Osteoblast (primary cell): ENCODE data around the gene FAM222B. TPM values are rescaled to one million over a fixed set of nuclear protein-coding genes. Genes with fewer than 3 reads are reported as not detected.
"Not testable (repeated sequence)": the region's sequence is repeated elsewhere in the genome, so short reads cannot be mapped to it uniquely, and the experiment has no call there.

ENCODE experiments used
- DNase-seq: peaks from one replicate; pipeline ENCODE4 v3.0.0; 2011; ENCODE audit warnings: low spot score, mixed read lengths; ENCODE audit not compliant: insufficient read length; ENCODE audit errors: missing footprints
- H2AFZ ChIP-seq: 2 replicates; pipeline ENCODE4 v1.6.0; 2011; ENCODE audit warnings: mild to moderate bottlenecking, low read length
- H3K27ac ChIP-seq: 2 replicates; pipeline ENCODE4 v1.5.1; 2011; ENCODE audit warnings: mild to moderate bottlenecking, low read depth, low read length, moderate library complexity
- H3K27me3 ChIP-seq: 2 replicates; pipeline ENCODE4 v1.6.0; 2012; ENCODE audit warnings: mild to moderate bottlenecking, control low read depth, inconsistent platforms, low read length, moderate library complexity; ENCODE audit not compliant: insufficient read depth
- H3K36me3 ChIP-seq: 2 replicates; pipeline ENCODE4 v1.5.1; 2011; ENCODE audit warnings: mild to moderate bottlenecking, low read length, control low read depth, moderate library complexity; ENCODE audit not compliant: insufficient read depth
- H3K4me1 ChIP-seq: 2 replicates; pipeline ENCODE4 v1.5.1; 2011; ENCODE audit warnings: mild to moderate bottlenecking, low read length, control low read depth, moderate library complexity; ENCODE audit not compliant: insufficient read depth
- H3K4me2 ChIP-seq: 2 replicates; pipeline ENCODE4 v1.6.0; 2011; ENCODE audit warnings: mild to moderate bottlenecking, low read length; ENCODE audit not compliant: insufficient read depth
- H3K4me3 ChIP-seq: fragments of 200-600 bp; sonication (generic); 3 replicates; pipeline ENCODE4 v1.5.1; 2012; ENCODE audit warnings: mild to moderate bottlenecking, low read length, inconsistent platforms; ENCODE audit not compliant: insufficient read depth
- H3K79me2 ChIP-seq: 2 replicates; pipeline ENCODE4 v1.6.0; 2012; ENCODE audit warnings: mild to moderate bottlenecking, low read length, control low read depth, inconsistent platforms; ENCODE audit not compliant: insufficient read depth
- H3K9me3 ChIP-seq: 2 replicates; pipeline ENCODE4 v1.5.1; 2011; ENCODE audit warnings: low read depth, low read length, control low read depth
- H4K20me1 ChIP-seq: 2 replicates; pipeline ENCODE4 v1.6.0; 2012; ENCODE audit warnings: mild to moderate bottlenecking, low read length, control low read depth; ENCODE audit not compliant: insufficient read depth
- CTCF ChIP-seq: IDR thresholded peaks from 2 replicates; pipeline ENCODE4 v1.5.1; 2011; ENCODE audit warnings: mild to moderate bottlenecking, low read depth, low read length, moderate library complexity; ENCODE audit errors: extremely low read depth
- total RNA-seq: library from RNA; depleted of rRNA; stranded (reverse); fragments of >200 nt; gene quantifications from 2 replicates; pipeline ENCODE4 v1.2.3, GENCODE V29; 2012

FAM222B gene
- total RNA-seq, 1 donor = 5.1 TPM

DNA sequence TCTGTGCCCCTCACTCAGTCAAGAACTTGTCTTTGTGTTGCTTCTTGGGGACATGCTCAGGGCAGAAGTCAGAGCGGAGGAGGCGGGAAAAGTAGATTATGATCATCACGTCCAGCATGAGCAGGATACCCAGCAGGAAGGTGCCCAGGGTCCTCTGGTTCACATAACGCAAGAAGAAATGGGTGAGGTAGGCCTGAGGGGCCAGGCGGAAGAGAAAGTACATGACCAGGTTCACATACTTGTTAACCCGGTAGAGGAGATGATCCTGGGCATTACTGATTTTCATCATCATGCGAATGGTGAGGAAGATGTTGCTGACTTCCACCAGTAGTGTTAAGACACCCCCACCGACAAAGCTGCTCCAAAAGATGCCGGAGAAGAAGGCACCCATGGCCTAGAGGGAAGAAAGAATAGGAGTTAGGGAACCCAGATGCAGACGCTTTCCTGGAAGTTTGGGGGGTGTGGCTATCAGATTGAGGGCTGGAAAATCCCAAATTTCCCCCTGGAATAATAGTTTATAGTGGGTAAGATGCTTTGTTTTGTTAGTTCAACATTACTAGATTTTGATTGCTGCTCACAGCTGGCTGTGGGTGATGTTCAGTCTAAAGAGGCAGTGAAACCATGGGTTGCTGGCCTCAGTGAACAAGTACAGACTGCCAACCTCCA, 118.0 kb downstream of the FAM222B start:
- peak overlapping the region; percentile 78 for H3K4me3 ChIP-seq
- peak; percentile 18 for DNase-seq
- peaks cover 35% of the 10 kb centered on the region for H3K79me2 ChIP-seq
- no peaks in the 10 kb centered on the region for H3K9me3 ChIP-seq
- H2AFZ ChIP-seq = no peak overlapping the region
- peak overlapping the region; percentile 14 for H3K27ac ChIP-seq
- H4K20me1 ChIP-seq = peaks cover 40% of the 10 kb centered on the region
- H3K36me3 ChIP-seq = peaks cover 44% of the 10 kb centered on the region
- TF ChIP-seq CTCF = no peak
- H3K4me1 ChIP-seq = peaks cover 44% of the 10 kb centered on the region
- no peaks in the 10 kb centered on the region for H3K27me3 ChIP-seq
- H3K4me2 ChIP-seq = peak overlapping the region; percentile 60

- H3K27me3 ChIP-seq, H3K4me3 ChIP-seq, H3K9me3 ChIP-seq, H2AFZ ChIP-seq, DNase-seq: not testable (repeated sequence)
- Histone ChIP-seq H3K79me2 (peaks cover 35% of the 10 kb centered on the region), H3K36me3 (peaks cover 44% of the 10 kb centered on the region), H3K4me1 (peaks cover 45% of the 10 kb centered on the region), H4K20me1 (peaks cover 40% of the 10 kb centered on the region), H3K4me2 (peak overlapping the region; percentile 60), H3K27ac (peak overlapping the region; percentile 14)
Observed at GRCh38 chr17:28723836-28724499, 118.6 kb downstream of the FAM222B start.

GRCh38 chr17:28723159-28723835, 119.3 kb downstream of the FAM222B start:
- H3K9me3 ChIP-seq = no peaks in the 10 kb centered on the region
- peaks cover 40% of the 10 kb centered on the region for H4K20me1 ChIP-seq
- H2AFZ ChIP-seq = no peak overlapping the region
- DNase-seq = peak; percentile 47
- TF ChIP-seq CTCF = no peak
- no peak overlapping the region for H3K27ac ChIP-seq
- peaks cover 50% of the 10 kb centered on the region for H3K4me1 ChIP-seq
- no peak overlapping the region for H3K4me3 ChIP-seq
- peaks cover 35% of the 10 kb centered on the region for H3K79me2 ChIP-seq
- H3K36me3 ChIP-seq = peaks cover 44% of the 10 kb centered on the region
- H3K4me2 ChIP-seq = peak overlapping the region; percentile 87
- H3K27me3 ChIP-seq = no peaks in the 10 kb centered on the region

GRCh38 chr17:28722417-28723158, 120.0 kb downstream of the FAM222B start:
- Histone ChIP-seq H3K79me2 (peaks cover 35% of the 10 kb centered on the region), H3K4me3 (peak overlapping the region; percentile 28), H4K20me1 (peaks cover 40% of the 10 kb centered on the region)

DNA sequence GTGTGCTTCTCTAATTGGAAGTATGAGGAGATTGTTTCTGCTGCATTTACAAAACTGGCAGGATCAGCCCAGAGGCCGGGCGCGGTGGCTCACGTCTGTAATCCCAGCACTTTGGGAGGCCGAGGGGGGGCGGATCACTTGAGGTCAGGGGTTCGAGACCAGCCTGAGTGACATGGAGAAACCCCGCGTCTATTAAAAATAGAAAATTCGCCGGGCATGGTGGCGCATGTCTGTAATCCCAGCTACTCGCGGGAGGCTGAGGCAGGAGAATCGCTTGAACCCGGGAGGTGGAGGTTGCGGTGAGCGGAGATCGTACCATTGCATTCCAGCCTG, 121.6 kb downstream of the FAM222B start:
- peak overlapping the region; percentile 73 for H3K27ac ChIP-seq
- not testable (repeated sequence) for H3K9me3 ChIP-seq, H2AFZ ChIP-seq, H3K27me3 ChIP-seq
- DNase-seq = peak; percentile 10
- H3K79me2 ChIP-seq = peaks cover 51% of the 10 kb centered on the region
- peak overlapping the region; percentile 87 for H3K4me2 ChIP-seq
- peak overlapping the region; percentile 80 for H3K4me3 ChIP-seq
- H3K4me1 ChIP-seq = peaks cover 51% of the 10 kb centered on the region
- peaks cover 45% of the 10 kb centered on the region for H3K36me3 ChIP-seq
- H4K20me1 ChIP-seq = peaks cover 49% of the 10 kb centered on the region

More at GRCh38 chr17:28722417-28723158, 120.0 kb downstream of the FAM222B start:
- Histone ChIP-seq H3K27ac (peak overlapping the region; percentile 11), H3K27me3 (no peaks in the 10 kb centered on the region), H3K4me2 (peak overlapping the region; percentile 87), H3K4me1 (peaks cover 47% of the 10 kb centered on the region), H2AFZ (no peak overlapping the region), H3K36me3 (peaks cover 44% of the 10 kb centered on the region), H3K9me3 (no peaks in the 10 kb centered on the region)
- TF ChIP-seq CTCF = no peak
- peak; percentile 14 for DNase-seq
